Nucleus accumbens (tissue), 56 donors: ENCODE data around the gene KMT2E.
A peak's percentile ranks its signal among the peaks of the same experiment; 100 is the strongest.
"Not testable (repeated sequence)": the region's sequence is repeated elsewhere in the genome, so short reads cannot be mapped to it uniquely, and the experiment has no call there.

Experiments used
- DNase-seq, 56 donors: peaks; one replicate each; lab custom pipeline; 2025; lab: John Stamatoyannopoulos, UW

KMT2E gene

GRCh38 chr7:104980841-104981671, 32.9 kb upstream of the KMT2E start:
- no peak for DNase-seq

GRCh38 chr7:104981672-104982037, 32.4 kb upstream of the KMT2E start:
- DNase-seq: no peak

- no peak for DNase-seq
Observed at GRCh38 chr7:104982308-104983075, 31.5 kb upstream of the KMT2E start.

DNA sequence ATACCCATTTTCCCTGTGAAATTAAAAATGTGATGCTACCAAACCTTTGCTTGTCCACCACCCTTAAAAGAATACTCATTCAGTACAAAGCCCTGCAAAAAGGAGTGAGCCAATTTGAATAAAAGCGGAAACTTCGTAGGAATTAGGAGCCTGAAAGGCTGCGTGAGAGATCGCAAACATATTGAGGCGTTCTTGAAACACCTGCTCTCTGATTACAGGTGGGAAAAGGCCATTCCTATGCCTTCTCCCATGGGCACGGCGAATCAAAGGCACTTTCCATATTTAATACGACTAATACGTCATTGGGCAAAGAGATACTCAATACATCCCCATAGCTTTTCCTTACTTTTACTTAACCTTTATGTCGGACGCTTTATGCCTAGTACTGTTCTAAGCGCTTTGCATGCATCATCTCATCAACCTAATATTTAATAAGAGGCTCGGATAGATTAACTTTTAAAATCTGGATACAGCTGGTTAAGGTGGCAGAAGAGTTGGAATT, 30.9 kb upstream of the KMT2E start:
- peak in 1 of 56 donors; percentile 19 for DNase-seq

DNA sequence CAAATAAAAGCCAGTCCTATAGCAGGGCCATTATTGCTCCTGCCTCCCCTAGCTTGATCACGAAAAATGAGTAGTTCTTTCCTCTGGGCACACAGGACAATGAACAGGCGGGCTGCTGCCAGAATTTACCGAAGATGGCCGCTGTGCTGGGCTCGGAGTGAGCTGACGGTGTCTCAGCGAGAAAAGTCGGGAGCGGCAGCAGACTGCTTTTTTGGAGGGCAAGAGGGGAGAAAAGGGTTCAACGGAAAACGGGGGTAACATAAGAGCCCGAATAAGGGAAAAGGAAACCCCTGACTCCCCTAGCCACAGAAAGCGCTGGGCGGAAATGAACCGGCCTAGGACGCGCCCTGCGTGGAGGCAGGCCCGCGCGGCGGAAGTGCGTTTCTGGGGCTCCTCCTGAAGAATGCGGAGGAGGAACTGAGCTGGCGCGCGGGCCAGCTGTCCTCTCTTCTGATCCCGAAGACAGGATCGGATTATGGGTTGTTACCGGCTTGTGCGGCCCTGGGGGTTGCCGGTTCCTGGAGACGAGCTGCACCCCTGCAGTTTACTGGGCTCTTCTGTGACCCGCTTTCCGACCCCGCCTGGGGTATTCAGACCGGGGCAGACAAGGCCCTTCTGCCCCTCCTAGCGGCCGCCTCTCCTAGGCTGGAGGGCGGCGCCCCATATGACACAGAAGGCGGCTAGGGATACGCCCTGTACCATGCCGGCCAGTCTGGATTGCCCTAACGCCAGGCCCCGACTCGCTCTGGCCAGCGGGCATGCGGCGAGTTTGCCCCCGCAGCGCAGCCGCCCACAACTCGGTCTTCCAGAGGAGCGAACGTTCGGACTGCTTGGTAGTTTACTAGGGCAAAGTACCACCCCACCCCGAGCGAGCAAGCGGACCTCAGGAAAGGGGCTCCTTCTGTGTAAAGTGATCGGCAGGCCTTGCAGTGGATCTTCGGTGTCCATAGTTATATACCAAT, 30.1 kb upstream of the KMT2E start:
- peak; percentile 41 to 94 (median 87) for DNase-seq

GRCh38 chr7:104984585-104985258, 29.3 kb upstream of the KMT2E start:
- no peak for DNase-seq

- no peak for DNase-seq
Observed at GRCh38 chr7:104985259-104985617, 28.8 kb upstream of the KMT2E start.

DNA sequence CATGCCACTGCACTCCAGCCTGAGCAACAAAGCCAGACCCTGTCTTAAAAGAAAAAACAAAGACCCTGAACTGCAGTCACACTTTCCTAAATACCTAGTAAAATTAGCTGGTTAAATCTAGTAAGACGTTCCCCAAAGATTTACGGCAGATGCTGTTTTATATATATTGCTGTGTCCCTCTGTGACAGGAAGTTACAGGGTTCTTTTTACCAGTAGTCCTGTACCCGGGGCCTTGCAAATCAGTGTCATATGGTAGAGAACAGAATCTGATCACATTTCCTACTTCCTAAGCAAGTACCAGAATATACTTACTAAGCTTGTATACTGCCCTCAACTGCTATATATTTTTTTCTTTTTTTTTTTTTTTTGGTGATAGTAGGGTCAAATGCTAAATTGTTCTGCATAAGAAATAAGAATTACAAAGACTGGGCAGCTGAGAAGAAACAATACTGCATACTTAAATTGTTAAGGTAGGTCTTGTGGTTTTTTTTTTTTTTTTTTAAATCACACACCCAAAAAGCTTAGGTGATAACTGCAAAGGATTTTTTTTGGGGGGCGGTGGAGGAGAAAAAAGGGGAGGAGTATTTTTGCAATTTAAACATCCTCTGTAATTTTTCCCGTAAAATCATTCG, 27.3 kb upstream of the KMT2E start:
- no peak for DNase-seq

DNA sequence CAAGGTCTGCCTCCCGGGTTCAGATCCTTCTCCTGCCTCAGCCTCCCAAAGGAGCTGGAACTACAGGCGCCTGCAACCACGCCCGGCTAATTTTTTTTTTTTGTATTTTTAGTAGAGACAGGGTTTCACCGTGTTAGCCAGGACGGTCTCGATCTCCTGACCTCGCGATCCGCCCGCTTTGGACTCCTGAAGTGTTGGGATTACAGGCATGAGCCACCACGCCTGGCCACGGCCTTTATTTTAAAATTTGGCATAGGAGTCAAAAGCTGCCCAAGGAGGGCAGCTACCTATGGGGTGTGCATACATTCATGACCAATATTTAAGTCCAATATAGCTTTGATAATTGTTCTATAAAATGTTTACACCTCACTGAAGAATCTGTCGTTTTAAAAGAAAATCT, 26.6 kb upstream of the KMT2E start:
- not testable (repeated sequence) for DNase-seq

GRCh38 chr7:104990983-104991382, 23.0 kb upstream of the KMT2E start:
- DNase-seq: no peak

- DNase-seq: no peak
Observed at GRCh38 chr7:104992306-104992705, 21.7 kb upstream of the KMT2E start.

- DNase-seq: no peak
Observed at GRCh38 chr7:104993217-104993862, 20.7 kb upstream of the KMT2E start.

DNA sequence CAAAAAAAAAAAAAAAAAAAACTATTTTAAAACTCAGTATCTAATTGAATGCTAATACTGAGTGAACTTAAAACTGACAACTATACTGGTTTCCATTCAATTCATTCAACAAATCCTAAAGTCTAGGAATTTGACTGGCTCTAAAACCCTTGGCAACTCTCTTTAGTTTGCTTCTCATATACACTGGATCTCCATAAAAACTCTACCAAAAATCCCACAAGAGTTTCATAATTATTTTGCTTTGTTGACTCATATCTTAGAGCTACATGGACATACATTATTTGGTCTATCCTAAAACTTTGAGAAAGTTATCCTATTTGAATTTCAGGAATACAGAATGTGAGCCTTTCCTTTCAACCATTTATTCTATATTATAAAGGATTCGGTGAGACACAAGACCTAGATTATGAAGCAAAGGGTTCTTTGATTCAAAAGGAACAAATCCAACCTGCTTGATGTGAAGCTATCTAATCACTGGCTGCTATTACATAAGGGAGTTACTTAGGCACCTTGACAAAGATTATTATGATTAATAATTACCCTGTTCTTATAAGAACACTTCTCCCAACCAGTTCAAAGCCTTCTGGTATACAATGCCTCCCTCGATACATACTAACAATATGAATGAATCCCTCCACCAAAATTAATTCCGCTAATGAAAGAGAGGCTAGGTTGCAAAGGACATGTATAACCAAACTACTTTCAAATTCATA, 15.8 kb upstream of the KMT2E start:
- no peak for DNase-seq

- DNase-seq: no peak
Observed at GRCh38 chr7:105000200-105000599, 13.8 kb upstream of the KMT2E start.

DNA sequence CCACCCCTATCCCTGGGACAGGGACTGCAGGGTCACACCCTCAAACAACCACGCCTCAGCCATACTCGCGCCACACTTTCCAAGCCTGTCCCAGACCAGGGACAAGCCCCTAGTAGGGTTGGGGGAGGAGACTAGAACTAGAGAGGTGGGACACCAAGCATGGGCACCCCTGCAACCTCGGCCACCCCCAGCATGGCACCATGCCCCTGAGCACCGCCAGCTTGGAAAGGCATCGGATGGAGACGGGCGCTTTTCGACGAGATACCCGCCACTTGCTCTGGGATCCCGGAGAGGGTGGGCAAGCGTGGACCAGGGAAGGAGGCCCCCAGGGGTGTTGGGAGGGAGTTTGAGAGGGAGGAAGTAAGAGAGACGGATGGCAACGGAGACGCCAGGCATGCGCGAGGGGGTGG, 13.1 kb upstream of the KMT2E start:
- DNase-seq: no peak

- no peak for DNase-seq
Observed at GRCh38 chr7:105001652-105002184, 12.3 kb upstream of the KMT2E start.

- DNase-seq: peak in 21 of 56 donors; percentile 6 to 69 (median 33)
Observed at GRCh38 chr7:105003275-105003674, 10.7 kb upstream of the KMT2E start.

- DNase-seq: no peak
Observed at GRCh38 chr7:105003872-105004510, 10.0 kb upstream of the KMT2E start.
